Endodermal cell (in vitro differentiated cells): ENCODE measurements around the gene RIMS3. TPM values are rescaled to one million over a fixed set of nuclear protein-coding genes. Genes with fewer than 3 reads are reported as not detected.

Experiments used
- DNase-seq: peaks from one replicate; pipeline ENCODE4 v3.0.0-alpha.2; 2017
- H3K27ac ChIP-seq: 2 replicates; pipeline ENCODE4 v1.5.1; 2013; ENCODE audit warnings: mild to moderate bottlenecking, low read depth, low read length, moderate library complexity
- H3K27me3 ChIP-seq: 2 replicates; pipeline ENCODE4 v1.6.1; 2013; ENCODE audit warnings: mild to moderate bottlenecking, low read length, moderate library complexity; ENCODE audit not compliant: insufficient read depth, control insufficient read depth, poor library complexity, severe bottlenecking
- H3K36me3 ChIP-seq: 2 replicates; pipeline ENCODE4 v1.7.0; 2013; ENCODE audit warnings: mild to moderate bottlenecking, low read length, moderate library complexity; ENCODE audit not compliant: control insufficient read depth, insufficient read depth
- H3K4me1 ChIP-seq: one replicate; pipeline ENCODE4 v1.7.0; 2013; ENCODE audit warnings: low read length; ENCODE audit not compliant: control insufficient read depth, insufficient read depth
- H3K4me3 ChIP-seq: 2 replicates; pipeline ENCODE4 v1.5.1; 2013; ENCODE audit warnings: mild to moderate bottlenecking, low read length, moderate library complexity
- H3K9ac ChIP-seq: 2 replicates; pipeline ENCODE4 v1.6.1; 2013; ENCODE audit warnings: mild to moderate bottlenecking, low read length, moderate library complexity; ENCODE audit not compliant: poor library complexity, severe bottlenecking; ENCODE audit errors: extremely low read depth
- H3K9me3 ChIP-seq: 2 replicates; pipeline ENCODE4 v1.6.1; 2013; ENCODE audit warnings: mild to moderate bottlenecking, low read length, moderate library complexity; ENCODE audit not compliant: control insufficient read depth
- H3K27ac Mint-ChIP-seq: 2 replicates; pipeline ENCODE4 v1.8.0; 2020; ENCODE audit warnings: mixed read lengths
- H3K27me3 Mint-ChIP-seq: 2 replicates; pipeline ENCODE4 v1.8.0; 2021; ENCODE audit warnings: mild to moderate bottlenecking, mixed read lengths; ENCODE audit not compliant: insufficient read depth
- H3K36me3 Mint-ChIP-seq: 2 replicates; pipeline ENCODE4 v1.8.0; 2020; ENCODE audit warnings: low read depth, mixed read lengths
- H3K4me1 Mint-ChIP-seq: 2 replicates; pipeline ENCODE4 v1.8.0; 2020; ENCODE audit warnings: mixed read lengths
- H3K4me3 Mint-ChIP-seq: 2 replicates; pipeline ENCODE4 v1.8.0; 2020; ENCODE audit warnings: mild to moderate bottlenecking, moderate library complexity, mixed read lengths
- H3K9me3 Mint-ChIP-seq: 2 replicates; pipeline ENCODE4 v1.8.0; 2020; ENCODE audit warnings: mild to moderate bottlenecking, mixed read lengths
- WGBS, 2 experiments: methylation state at CpG; one replicate each; pipeline versions ENCODE4 v1.1.5 to v1.1.7; 2013; ENCODE audit warnings: missing lambda C conversion rate in 2 of 2, mixed read lengths in 1 of 2; ENCODE audit not compliant: insufficient coverage in 1 of 2, insufficient read length in 1 of 2; 5-methylcytosine and 5-hydroxymethylcytosine counted together
- total RNA-seq, 2 donors: library from RNA; stranded (reverse); fragmentation: NEBNext Ultra II Directional in 1 of 2; extraction: Animal tissue kit (Norgen Biotek cat#: 25700) in 1 of 2; gene quantifications; 2 replicates in 1 of 2; 3 replicates in 1 of 2; pipeline ENCODE4 v1.2.1, GENCODE V29; 2021
- TF ChIP-seq, protein P1 (sequence below): fragments of 200-600 bp; sonication (generic); conservative IDR thresholded peaks from 2 replicates; pipeline ENCODE4 v1.5.0; 2021; ENCODE audit warnings: antibody characterized with exemption, mild to moderate bottlenecking

The RIMS3 gene
- total RNA-seq, 2 donors from 2014 or later: 8.0 to 12.0 TPM

DNA sequence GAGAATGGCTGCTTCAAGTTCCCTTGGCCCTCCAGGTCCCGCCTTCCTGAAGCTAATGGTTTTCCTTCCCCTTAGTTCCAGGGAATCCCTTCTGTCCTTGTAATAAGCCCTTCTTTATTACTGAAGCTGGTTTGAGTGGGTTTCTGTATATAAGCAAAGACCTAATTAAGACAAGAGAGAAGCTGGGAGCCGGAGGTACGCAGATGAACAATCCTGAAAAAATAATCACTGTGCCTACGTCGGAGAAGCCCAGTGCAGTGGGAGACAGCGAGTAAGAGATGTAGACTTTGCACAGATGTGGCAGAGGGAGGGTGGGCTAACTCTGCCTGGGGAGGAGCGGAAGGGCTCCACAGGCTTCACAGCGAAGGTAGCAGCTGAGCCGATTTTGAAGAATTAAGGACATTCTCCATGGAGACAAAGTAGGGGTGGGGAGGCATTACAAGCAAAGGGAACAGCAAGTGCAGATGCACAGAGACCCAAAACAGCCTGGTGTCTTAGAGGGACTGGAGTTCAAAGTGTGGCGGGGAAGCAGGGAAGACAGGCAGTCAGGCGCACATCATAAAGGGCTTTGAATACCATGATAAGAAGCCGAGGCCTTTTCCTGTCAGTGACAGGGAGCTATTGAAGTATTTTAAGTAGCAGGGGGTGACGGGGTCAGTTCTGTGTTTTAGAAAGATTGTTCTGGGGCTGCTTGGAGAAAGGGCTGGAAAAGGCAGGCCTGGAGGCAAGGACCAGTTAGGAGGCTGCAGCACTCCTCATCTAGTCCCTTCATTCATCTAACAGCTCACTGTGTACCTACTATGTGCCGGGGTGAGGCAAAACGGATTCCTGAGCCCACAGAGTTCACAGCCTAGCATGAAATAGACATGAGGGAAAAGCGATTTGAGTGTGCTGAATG, 6.5 kb downstream of the RIMS3 start:
- peak overlapping the region; percentile 32 for H3K27ac ChIP-seq
- no peak overlapping the region for H3K4me3 Mint-ChIP-seq
- no peak overlapping the region for H3K27ac Mint-ChIP-seq
- H3K9ac ChIP-seq: no peak overlapping the region
- peaks cover 22% of the 10 kb centered on the region for H3K4me1 Mint-ChIP-seq
- no peaks in the 10 kb centered on the region for H3K27me3 ChIP-seq
- DNase-seq: no peak
- H3K36me3 Mint-ChIP-seq: no peaks in the 10 kb centered on the region
- H3K4me3 ChIP-seq: no peak overlapping the region
- H3K36me3 ChIP-seq: no peaks in the 10 kb centered on the region
- TF ChIP-seq, protein P1, sequence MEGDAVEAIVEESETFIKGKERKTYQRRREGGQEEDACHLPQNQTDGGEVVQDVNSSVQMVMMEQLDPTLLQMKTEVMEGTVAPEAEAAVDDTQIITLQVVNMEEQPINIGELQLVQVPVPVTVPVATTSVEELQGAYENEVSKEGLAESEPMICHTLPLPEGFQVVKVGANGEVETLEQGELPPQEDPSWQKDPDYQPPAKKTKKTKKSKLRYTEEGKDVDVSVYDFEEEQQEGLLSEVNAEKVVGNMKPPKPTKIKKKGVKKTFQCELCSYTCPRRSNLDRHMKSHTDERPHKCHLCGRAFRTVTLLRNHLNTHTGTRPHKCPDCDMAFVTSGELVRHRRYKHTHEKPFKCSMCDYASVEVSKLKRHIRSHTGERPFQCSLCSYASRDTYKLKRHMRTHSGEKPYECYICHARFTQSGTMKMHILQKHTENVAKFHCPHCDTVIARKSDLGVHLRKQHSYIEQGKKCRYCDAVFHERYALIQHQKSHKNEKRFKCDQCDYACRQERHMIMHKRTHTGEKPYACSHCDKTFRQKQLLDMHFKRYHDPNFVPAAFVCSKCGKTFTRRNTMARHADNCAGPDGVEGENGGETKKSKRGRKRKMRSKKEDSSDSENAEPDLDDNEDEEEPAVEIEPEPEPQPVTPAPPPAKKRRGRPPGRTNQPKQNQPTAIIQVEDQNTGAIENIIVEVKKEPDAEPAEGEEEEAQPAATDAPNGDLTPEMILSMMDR: no peak
- no peaks in the 10 kb centered on the region for H3K9me3 ChIP-seq
- peaks cover 6% of the 10 kb centered on the region for H3K4me1 ChIP-seq
- H3K9me3 Mint-ChIP-seq: no peaks in the 10 kb centered on the region
- 94% methylated on average over 8 to 16 of the region's 16 CpGs for WGBS, 2 experiments
- peaks cover 3% of the 10 kb centered on the region for H3K27me3 Mint-ChIP-seq

DNA sequence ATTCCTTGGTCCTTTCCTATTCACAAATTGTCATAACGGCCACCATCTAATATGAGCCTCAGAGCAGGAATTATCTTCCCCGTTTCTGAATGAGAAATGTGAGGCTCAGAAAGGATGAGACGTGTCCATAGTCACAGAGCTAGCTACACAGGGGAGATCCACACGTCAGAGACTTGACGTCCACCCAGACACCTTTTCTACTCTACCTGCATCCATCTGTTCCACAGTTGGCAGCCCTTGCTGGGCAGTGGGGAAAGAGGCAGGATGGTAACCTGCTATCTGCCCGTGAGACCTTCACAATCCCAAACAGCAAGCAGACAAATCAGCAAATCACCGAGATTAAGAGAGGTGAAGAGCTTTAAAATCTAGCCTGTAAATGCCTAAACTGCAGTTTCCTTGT, 8.4 kb downstream of the RIMS3 start:
- WGBS, 2 experiments: 90 to 91% methylated on average over 6 to 7 of the region's 7 CpGs
- H3K9ac ChIP-seq: no peak overlapping the region
- no peak overlapping the region for H3K27ac ChIP-seq
- Mint-ChIP-seq H3K36me3 (no peaks in the 10 kb centered on the region), H3K27me3 (peaks cover 3% of the 10 kb centered on the region), H3K4me3 (no peak overlapping the region), H3K27ac (no peak overlapping the region), H3K9me3 (no peaks in the 10 kb centered on the region), H3K4me1 (peaks cover 9% of the 10 kb centered on the region)
- H3K27me3 ChIP-seq: no peaks in the 10 kb centered on the region
- TF ChIP-seq, protein P1: no peak
- H3K36me3 ChIP-seq: no peaks in the 10 kb centered on the region
- no peak for DNase-seq
- H3K9me3 ChIP-seq: no peaks in the 10 kb centered on the region
- no peak overlapping the region for H3K4me3 ChIP-seq
- no peaks in the 10 kb centered on the region for H3K4me1 ChIP-seq

DNA sequence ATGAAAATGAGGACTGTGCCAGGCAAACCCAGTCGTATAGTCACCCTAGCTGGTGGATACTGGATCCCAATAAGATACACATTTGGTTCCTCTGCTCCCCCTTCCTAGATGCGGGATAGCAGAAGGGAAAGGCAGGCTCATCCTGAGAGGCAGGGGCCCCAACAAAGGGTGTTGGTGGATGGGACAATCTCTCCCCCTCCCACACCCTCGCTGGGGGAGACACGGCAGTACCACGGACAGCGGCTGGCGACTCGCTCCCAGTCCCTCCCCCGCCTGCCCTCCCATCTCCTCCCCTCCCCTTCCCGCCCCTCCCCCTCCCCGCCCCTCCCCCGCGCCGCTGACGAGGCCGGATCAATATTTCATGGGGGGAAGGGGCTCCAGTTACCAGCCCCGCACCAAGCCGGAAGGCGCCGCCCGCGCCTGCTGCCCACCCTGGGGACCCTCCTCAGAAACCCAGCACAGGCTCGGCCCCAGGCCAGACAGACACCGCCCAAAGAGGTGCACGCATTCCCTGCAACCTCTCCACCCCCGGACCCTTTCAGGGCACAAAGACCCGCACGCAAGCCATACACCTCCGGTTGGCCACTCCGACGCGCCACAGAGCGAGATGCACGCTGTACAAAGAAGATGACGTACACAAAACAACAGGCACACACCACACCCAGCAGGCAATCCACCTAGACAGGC, 11.5 kb downstream of the RIMS3 start:
- Mint-ChIP-seq H3K27me3 (peaks cover 3% of the 10 kb centered on the region), H3K36me3 (no peaks in the 10 kb centered on the region), H3K9me3 (no peaks in the 10 kb centered on the region), H3K4me3 (peak overlapping the region; percentile 46), H3K27ac (no peak overlapping the region), H3K4me1 (peaks cover 8% of the 10 kb centered on the region)
- Histone ChIP-seq H3K4me1 (no peaks in the 10 kb centered on the region), H3K9me3 (no peaks in the 10 kb centered on the region), H3K36me3 (no peaks in the 10 kb centered on the region), H3K4me3 (peak overlapping the region; percentile 69), H3K27ac (peak overlapping the region; percentile 55), H3K27me3 (no peaks in the 10 kb centered on the region), H3K9ac (no peak overlapping the region)
- 15 to 60% methylated on average over 2 to 30 of the region's 35 CpGs for WGBS, 2 experiments
- TF ChIP-seq, protein P1: no peak
- DNase-seq: peak; percentile 89
